ENCODE data around the gene CELF1. TPM values are rescaled to one million over a fixed set of nuclear protein-coding genes. Genes with fewer than 3 reads are reported as not detected.

CELF1 gene
- total and polyA plus RNA-seq, 2 of the 13 experiments (the other 11 are each of a cell fraction or from before 2014, with no cell fraction given): 69.0 to 80.1 TPM

DNA sequence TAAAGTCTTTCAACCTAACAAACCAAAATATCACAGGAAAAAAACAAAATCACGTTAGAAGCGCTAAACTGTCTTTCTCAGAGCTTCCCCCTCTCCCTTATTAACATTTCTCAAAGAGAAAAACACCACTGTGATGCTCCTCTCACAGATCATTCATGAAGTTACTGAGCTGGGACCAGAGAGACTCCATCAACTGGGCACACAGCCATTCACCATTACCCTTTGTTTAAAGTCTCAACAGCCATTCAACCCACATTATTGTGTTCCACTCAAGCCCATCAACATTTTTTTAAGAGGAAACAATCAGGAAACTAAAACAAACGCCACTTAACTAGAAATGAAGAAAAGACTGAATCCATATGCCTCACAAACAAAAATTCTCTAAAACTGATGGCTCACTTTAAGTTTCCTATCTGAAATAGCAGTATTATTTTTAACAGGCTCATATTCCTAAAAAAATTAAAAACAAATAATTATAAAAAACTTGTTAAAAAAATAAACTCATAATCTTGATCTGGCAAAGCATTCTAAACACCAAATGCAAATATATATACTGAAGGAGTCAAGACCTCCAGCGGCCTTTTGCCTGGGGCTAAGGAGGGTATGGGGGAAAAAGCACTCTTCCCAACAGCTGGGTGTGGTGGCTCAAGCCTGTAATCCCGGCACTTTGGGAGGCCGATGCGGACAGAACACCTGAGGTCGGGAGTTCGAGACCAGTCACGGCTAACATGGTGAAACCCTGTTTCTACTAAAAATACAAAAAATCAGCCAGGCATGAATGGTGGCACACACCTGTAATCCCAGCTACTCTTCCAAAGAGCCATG is 14.0 kb downstream of the CELF1 start:
- no peak overlapping the region for H3K4me3 ChIP-seq (replicated peaks in 1 of 3; ENCODE audit: insufficient read depth in 1 of 3, low read depth in 2 of 3, low read length in 3 of 3)
- BruUV-seq (replicated peaks): no TSS peak

More for the DNA sequence above, 14.0 kb downstream of the CELF1 start:
- H3K4me2 ChIP-seq (ENCODE audit: low read depth, low read length): no peak overlapping the region
- peaks cover under 1% of the 10 kb centered on the region; the same call in 1 of the 2 replicates for H3K4me1 ChIP-seq (ENCODE audit: insufficient read depth, low read length)
- ATAC-seq (no peak), DNase-seq (ENCODE audit: low spot score) (no peak), FAIRE-seq (no peak)
- peaks cover 2 to 4% of the 10 kb centered on the region in 2 experiments; a peak in 3 of 5 replicates for H3K36me3 ChIP-seq (replicated peaks in 1 of 2; ENCODE audit: control insufficient read depth in 1 of 2, insufficient read depth in 2 of 2, low read length in 2 of 2)
- CTCF ChIA-PET (ENCODE audit: low intra/inter-chr PET ratio, low total read pairs): no interaction called here
- H4K20me1 ChIP-seq (ENCODE audit: insufficient read depth, low read length): peaks cover 57% of the 10 kb centered on the region
- POLR2A ChIA-PET: interaction anchor here (1.2 kb wide), 1 partner anchor 23 kb away, joined by 4 read pairs; no protein-coding TSS in a partner anchor
- no peak overlapping the region for H3K27ac ChIP-seq (ENCODE audit: extremely low read length, insufficient read depth, low read length)
- no peak overlapping the region for H3K9ac ChIP-seq (ENCODE audit: insufficient read depth, low read depth, low read length)
- 97% methylated on average over 10 of the region's 10 CpGs for WGBS (ENCODE audit: low lambda C conversion rate)
- intact Hi-C loops (cut with micrococcal nuclease; ENCODE audit: unreplicated experiment) (no loop called here), in situ Hi-C loops (cut with HindIII; ENCODE audit: extremely low pct_ligation_motif_present, low pct_unique_long_range_greater_than_20kb) (no loop called here)
- no peaks in the 10 kb centered on the region for H3K9me3 ChIP-seq (ENCODE audit: low read length)
- TF ChIP-seq CEBPB (IDR thresholded peaks at IDR 0.05; ENCODE audit: borderline replicate concordance, low read depth, low read length): no peak
- no peak for TF ChIP-seq HNF4G (IDR thresholded peaks at IDR 0.05; ENCODE audit: borderline replicate concordance, low read depth, low read length)
- TF ChIP-seq HNF4G (CRISPR knock-in tag; IDR thresholded peaks at IDR 0.05; ENCODE audit: borderline replicate concordance, low read depth): no peak
- TF ChIP-seq ZNF383 (CRISPR knock-in tag; IDR thresholded peaks at IDR 0.05; ENCODE audit: borderline replicate concordance): no peak
- no peak for TF ChIP-seq GABPA (IDR thresholded peaks at IDR 0.05; ENCODE audit: low read depth, low read length)
- TF ChIP-seq GABPA (CRISPR knock-in tag; IDR thresholded peaks at IDR 0.05; ENCODE audit: low read depth): no peak
- no peak for TF ChIP-seq ZNF496 (CRISPR knock-in tag; IDR thresholded peaks at IDR 0.05; ENCODE audit: insufficient replicate concordance)
- TF ChIP-seq, protein P1, sequence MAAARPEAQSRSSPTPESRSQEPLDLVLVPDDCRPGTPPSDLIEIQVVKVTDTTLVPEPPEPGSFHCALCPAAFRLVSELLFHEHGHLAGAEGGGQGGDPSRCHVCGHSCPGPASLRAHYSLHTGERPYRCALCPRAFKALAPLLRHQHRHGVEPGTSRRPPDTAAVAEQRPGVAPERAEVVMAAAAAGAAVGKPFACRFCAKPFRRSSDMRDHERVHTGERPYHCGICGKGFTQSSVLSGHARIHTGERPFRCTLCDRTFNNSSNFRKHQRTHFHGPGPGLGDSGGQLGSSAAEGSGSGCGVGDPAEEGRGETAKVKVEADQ (CRISPR knock-in tag; IDR thresholded peaks at IDR 0.05; ENCODE audit: borderline replicate concordance): no peak
- no peak for TF ChIP-seq RBM39 (IDR thresholded peaks at IDR 0.05; ENCODE audit: low read depth, low read length, poor library complexity, severe bottlenecking)
- no peak for TF ChIP-seq RBFOX2 (IDR thresholded peaks at IDR 0.05; ENCODE audit: low read depth, low read length)
- no peak for TF ChIP-seq CBX1 (IDR thresholded peaks at IDR 0.05; ENCODE audit: low read depth)
- TF ChIP-seq ZNF547 (CRISPR knock-in tag; IDR thresholded peaks at IDR 0.05): no peak
- TF ChIP-seq, protein P2, sequence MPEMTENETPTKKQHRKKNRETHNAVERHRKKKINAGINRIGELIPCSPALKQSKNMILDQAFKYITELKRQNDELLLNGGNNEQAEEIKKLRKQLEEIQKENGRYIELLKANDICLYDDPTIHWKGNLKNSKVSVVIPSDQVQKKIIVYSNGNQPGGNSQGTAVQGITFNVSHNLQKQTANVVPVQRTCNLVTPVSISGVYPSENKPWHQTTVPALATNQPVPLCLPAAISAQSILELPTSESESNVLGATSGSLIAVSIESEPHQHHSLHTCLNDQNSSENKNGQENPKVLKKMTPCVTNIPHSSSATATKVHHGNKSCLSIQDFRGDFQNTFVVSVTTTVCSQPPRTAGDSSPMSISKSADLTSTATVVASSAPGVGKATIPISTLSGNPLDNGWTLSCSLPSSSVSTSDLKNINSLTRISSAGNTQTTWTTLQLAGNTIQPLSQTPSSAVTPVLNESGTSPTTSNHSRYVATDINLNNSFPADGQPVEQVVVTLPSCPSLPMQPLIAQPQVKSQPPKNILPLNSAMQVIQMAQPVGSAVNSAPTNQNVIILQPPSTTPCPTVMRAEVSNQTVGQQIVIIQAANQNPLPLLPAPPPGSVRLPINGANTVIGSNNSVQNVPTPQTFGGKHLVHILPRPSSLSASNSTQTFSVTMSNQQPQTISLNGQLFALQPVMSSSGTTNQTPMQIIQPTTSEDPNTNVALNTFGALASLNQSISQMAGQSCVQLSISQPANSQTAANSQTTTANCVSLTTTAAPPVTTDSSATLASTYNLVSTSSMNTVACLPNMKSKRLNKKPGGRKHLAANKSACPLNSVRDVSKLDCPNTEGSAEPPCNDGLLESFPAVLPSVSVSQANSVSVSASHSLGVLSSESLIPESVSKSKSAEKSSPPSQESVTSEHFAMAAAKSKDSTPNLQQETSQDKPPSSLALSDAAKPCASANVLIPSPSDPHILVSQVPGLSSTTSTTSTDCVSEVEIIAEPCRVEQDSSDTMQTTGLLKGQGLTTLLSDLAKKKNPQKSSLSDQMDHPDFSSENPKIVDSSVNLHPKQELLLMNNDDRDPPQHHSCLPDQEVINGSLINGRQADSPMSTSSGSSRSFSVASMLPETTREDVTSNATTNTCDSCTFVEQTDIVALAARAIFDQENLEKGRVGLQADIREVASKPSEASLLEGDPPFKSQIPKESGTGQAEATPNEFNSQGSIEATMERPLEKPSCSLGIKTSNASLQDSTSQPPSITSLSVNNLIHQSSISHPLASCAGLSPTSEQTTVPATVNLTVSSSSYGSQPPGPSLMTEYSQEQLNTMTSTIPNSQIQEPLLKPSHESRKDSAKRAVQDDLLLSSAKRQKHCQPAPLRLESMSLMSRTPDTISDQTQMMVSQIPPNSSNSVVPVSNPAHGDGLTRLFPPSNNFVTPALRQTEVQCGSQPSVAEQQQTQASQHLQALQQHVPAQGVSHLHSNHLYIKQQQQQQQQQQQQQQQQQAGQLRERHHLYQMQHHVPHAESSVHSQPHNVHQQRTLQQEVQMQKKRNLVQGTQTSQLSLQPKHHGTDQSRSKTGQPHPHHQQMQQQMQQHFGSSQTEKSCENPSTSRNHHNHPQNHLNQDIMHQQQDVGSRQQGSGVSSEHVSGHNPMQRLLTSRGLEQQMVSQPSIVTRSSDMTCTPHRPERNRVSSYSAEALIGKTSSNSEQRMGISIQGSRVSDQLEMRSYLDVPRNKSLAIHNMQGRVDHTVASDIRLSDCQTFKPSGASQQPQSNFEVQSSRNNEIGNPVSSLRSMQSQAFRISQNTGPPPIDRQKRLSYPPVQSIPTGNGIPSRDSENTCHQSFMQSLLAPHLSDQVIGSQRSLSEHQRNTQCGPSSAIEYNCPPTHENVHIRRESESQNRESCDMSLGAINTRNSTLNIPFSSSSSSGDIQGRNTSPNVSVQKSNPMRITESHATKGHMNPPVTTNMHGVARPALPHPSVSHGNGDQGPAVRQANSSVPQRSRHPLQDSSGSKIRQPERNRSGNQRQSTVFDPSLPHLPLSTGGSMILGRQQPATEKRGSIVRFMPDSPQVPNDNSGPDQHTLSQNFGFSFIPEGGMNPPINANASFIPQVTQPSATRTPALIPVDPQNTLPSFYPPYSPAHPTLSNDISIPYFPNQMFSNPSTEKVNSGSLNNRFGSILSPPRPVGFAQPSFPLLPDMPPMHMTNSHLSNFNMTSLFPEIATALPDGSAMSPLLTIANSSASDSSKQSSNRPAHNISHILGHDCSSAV (CRISPR knock-in tag; IDR thresholded peaks at IDR 0.05; ENCODE audit: borderline replicate concordance): no peak
- TF ChIP-seq ZNF724P (CRISPR knock-in tag; IDR thresholded peaks at IDR 0.05; ENCODE audit: borderline replicate concordance): no peak
- H2AFZ ChIP-seq (ENCODE audit: low read length): no peak overlapping the region
- peaks cover 93% of the 10 kb centered on the region for H3K79me2 ChIP-seq (ENCODE audit: insufficient read depth, low read length)
- H3K27me3 ChIP-seq (ENCODE audit: control insufficient read depth in 1 of 2, insufficient read depth in 2 of 2, low read length in 2 of 2): no peaks in the 10 kb centered on the region
